PC-9 (cell line): ENCODE measurements around the gene TMEM126A.

Source experiments
- CTCF ChIP-seq: fragments of 200-600 bp; sonication (generic); conservative IDR thresholded peaks from 2 replicates; pipeline ENCODE4 v1.6.1; 2017; ENCODE audit warnings: mixed run types, antibody characterized with exemption, mild to moderate bottlenecking, moderate library complexity
- EZH2 ChIP-seq: fragments of 200-600 bp; sonication (generic); IDR thresholded peaks from 2 replicates; pipeline ENCODE4 v1.8.0; 2017; ENCODE audit warnings: antibody characterized with exemption, low read depth

DNA sequence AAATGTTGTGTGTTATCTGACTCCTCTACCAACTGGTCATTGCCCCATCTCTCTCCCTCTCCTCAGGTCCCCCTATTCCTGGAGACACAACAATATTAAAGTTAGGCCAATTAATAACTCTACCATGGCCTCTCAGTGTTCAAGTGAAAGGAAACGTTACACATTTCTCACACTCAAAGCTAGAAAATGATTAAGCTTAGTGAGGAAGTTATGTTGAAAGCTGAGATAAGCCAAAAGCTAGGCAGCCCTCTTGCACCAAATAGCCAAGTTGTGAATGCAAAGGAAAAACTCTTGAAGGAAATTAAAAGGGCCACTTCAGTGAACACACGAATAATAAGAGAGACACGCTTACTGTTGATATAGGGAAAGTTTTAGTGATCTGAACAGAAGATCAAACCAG lies 27.5 kb upstream of the TMEM126A start:
- TF ChIP-seq CTCF: no peak
- TF ChIP-seq EZH2: no peak
